GM21447 (cell line): Measurements from ENCODE around the gene PADI3.

Experiments
- ATAC-seq: cut with Tn5 transposase; IDR thresholded peaks from one replicate; pipeline ENCODE4 v1.9.1; 2021; ENCODE audit not compliant: unreplicated experiment

PADI3 gene

GRCh38 chr1:17270891-17271765 lies 22.2 kb downstream of the PADI3 start:
- ATAC-seq = no peak

GRCh38 chr1:17272066-17272465 lies 23.2 kb downstream of the PADI3 start:
- no peak for ATAC-seq

- ATAC-seq = no peak
Observed at GRCh38 chr1:17272646-17273045, 23.7 kb downstream of the PADI3 start.

- no peak for ATAC-seq
Observed at GRCh38 chr1:17273096-17273495, 24.2 kb downstream of the PADI3 start.

- ATAC-seq = no peak
Observed at GRCh38 chr1:17274186-17275170, 25.6 kb downstream of the PADI3 start.

GRCh38 chr1:17276568-17276967 lies 27.7 kb downstream of the PADI3 start:
- ATAC-seq = no peak

- ATAC-seq = no peak
Observed at GRCh38 chr1:17277511-17278159, 28.7 kb downstream of the PADI3 start.

GRCh38 chr1:17278996-17279830 lies 30.3 kb downstream of the PADI3 start:
- no peak for ATAC-seq

- no peak for ATAC-seq
Observed at GRCh38 chr1:17280436-17280835, 31.5 kb downstream of the PADI3 start.

- no peak for ATAC-seq
Observed at GRCh38 chr1:17280894-17281293, 32.0 kb downstream of the PADI3 start.

- no peak for ATAC-seq
Observed at GRCh38 chr1:17281775-17282181, 32.9 kb downstream of the PADI3 start.

- ATAC-seq = no peak
Observed at GRCh38 chr1:17282836-17283235, 33.9 kb downstream of the PADI3 start.

- ATAC-seq = no peak
Observed at GRCh38 chr1:17286646-17287045, 37.7 kb downstream of the PADI3 start.

GRCh38 chr1:17287130-17287776 lies 38.4 kb downstream of the PADI3 start:
- no peak for ATAC-seq

GRCh38 chr1:17289721-17290120 lies 40.8 kb downstream of the PADI3 start:
- ATAC-seq = no peak

- no peak for ATAC-seq
Observed at GRCh38 chr1:17290553-17290952, 41.7 kb downstream of the PADI3 start.

- ATAC-seq = no peak
Observed at GRCh38 chr1:17292299-17293160, 43.6 kb downstream of the PADI3 start.

- ATAC-seq = no peak
Observed at GRCh38 chr1:17293681-17294425, 45.0 kb downstream of the PADI3 start.
